Testis (tissue), 3 donors: ENCODE measurements around the gene ABCA4. TPM values are rescaled to one million over a fixed set of nuclear protein-coding genes. Genes with fewer than 3 reads are reported as not detected.

Experiments used
- DNase-seq: peaks from one replicate; pipeline ENCODE4 v3.0.0-alpha.2; 2019
- H3K27ac ChIP-seq, 2 donors: fragments of 200-600 bp; sonication (generic); one replicate each; pipeline ENCODE4 v1.5.1; 2019
- H3K27me3 ChIP-seq: fragments of 200-600 bp; sonication (generic); one replicate; pipeline ENCODE4 v1.5.1; 2019
- H3K36me3 ChIP-seq: fragments of 200-600 bp; sonication (generic); one replicate; pipeline ENCODE4 v1.5.1; 2017; ENCODE audit warnings: low read depth; ENCODE audit errors: missing control alignments
- H3K4me1 ChIP-seq: fragments of 200-600 bp; sonication (generic); one replicate; pipeline ENCODE4 v1.5.1; 2019
- H3K4me3 ChIP-seq, 2 donors: fragments of 200-600 bp; sonication (generic); one replicate each; pipeline ENCODE4 v1.5.1; 2017 to 2019
- H3K9me3 ChIP-seq: fragments of 200-600 bp; sonication (generic); one replicate; pipeline ENCODE4 v1.5.1; 2017
- POLR2A ChIP-seq: fragments of 450-650 bp; IDR thresholded peaks from one replicate; pipeline ENCODE4 v1.6.1; 2017; ENCODE audit warnings: antibody characterized with exemption, mild to moderate bottlenecking, moderate library complexity
- WGBS, 2 donors: methylation state at CpG; one replicate each; pipeline ENCODE4 v1.1.5; 2018; 5-methylcytosine and 5-hydroxymethylcytosine counted together
- intact Hi-C: fragments of 100-400 bp; cut with DNase I; formaldehyde crosslinking; loops from one replicate; pipeline ENCODE4 v1.15.1; 2023; ENCODE audit warnings: low total_unique reads
- polyA plus RNA-seq: library from polyadenylated mRNA; stranded (reverse); fragments of 350-450 nt; fragmentation: Illumina TruSeq; extraction: RNeasy Lipid Tissue Mini Kit (QIAGEN cat#74804); gene quantifications from one replicate; pipeline ENCODE4 v1.2.3, GENCODE V29; 2014; ENCODE audit warnings: low read depth, low replicate concordance; ENCODE audit not compliant: insufficient read depth
- total RNA-seq, 2 donors: library from RNA; depleted of rRNA; stranded (reverse); fragments of >200 nt; gene quantifications; one replicate each; pipeline ENCODE4 v1.2.3, GENCODE V29; 2016
- TF ChIP-seq, protein P1 (sequence below), 3 experiments: fragments of 450-650 bp in 2 of 3; fragments of 200-600 bp in 1 of 3; sonication (generic) in 1 of 3; IDR thresholded peaks; one replicate each; pipeline ENCODE4 v1.5.1; 2016 to 2019; ENCODE audit warnings: antibody characterized with exemption in 3 of 3, mild to moderate bottlenecking in 2 of 3, moderate library complexity in 1 of 3

ABCA4 gene
- total and polyA plus RNA-seq, 3 donors from 2014 or later, result 1.6 to 1.8 (median 1.8) TPM

DNA sequence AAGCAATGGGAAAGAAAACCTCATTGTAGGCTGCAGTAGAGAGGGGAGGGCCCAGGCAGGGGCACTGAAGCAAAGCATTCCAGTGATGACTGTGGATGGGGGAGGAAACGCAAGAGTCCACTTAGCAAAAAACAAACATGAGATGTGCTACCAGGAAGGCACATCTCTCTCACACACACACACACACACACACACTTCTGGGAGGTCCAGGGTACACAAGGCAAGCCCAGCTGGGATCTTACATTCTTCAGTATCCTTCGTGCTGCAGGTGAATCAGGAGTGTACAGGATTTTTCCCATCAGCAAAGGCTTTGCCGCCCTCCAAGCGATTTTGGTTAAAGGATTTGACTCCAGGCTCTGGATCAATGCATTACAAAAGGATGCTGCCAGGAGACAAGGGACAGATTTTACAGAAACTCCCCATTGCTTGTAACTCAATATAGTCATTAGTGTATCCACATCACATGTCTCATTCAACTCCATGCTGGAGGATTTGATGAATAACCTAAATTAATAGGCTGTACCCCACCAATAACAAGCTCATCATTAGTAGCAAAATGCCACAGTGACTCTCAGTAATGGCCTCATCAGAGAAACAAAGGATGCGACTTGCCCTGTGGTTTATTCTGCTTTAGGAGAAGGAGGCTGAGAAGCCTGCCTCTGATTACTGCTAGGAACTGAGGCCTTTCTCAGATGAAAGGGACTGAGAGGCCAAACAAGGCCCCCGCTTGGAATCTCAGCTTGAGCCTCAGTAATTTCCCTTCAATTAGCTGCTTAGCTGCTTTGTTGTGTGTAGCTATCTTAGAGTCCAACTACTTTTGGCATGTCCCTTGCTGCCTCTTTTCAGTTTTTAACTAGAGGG is 41.6 kb downstream of the ABCA4 start:
- DNase-seq, result no peak
- Histone ChIP-seq H3K9me3 (no peaks in the 10 kb centered on the region), H3K4me3 (no peak overlapping the region), H3K27me3 (no peaks in the 10 kb centered on the region), H3K36me3 (no peaks in the 10 kb centered on the region), H3K27ac (no peak overlapping the region), H3K4me1 (no peaks in the 10 kb centered on the region)
- TF ChIP-seq POLR2A, result no peak
- TF ChIP-seq, protein P1, sequence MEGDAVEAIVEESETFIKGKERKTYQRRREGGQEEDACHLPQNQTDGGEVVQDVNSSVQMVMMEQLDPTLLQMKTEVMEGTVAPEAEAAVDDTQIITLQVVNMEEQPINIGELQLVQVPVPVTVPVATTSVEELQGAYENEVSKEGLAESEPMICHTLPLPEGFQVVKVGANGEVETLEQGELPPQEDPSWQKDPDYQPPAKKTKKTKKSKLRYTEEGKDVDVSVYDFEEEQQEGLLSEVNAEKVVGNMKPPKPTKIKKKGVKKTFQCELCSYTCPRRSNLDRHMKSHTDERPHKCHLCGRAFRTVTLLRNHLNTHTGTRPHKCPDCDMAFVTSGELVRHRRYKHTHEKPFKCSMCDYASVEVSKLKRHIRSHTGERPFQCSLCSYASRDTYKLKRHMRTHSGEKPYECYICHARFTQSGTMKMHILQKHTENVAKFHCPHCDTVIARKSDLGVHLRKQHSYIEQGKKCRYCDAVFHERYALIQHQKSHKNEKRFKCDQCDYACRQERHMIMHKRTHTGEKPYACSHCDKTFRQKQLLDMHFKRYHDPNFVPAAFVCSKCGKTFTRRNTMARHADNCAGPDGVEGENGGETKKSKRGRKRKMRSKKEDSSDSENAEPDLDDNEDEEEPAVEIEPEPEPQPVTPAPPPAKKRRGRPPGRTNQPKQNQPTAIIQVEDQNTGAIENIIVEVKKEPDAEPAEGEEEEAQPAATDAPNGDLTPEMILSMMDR (IDR thresholded peaks at IDR 0.05), result no peak
- intact Hi-C loops, result no loop called here
- 83 to 87% methylated on average over 6 of the region's 6 CpGs for WGBS, 2 donors

DNA sequence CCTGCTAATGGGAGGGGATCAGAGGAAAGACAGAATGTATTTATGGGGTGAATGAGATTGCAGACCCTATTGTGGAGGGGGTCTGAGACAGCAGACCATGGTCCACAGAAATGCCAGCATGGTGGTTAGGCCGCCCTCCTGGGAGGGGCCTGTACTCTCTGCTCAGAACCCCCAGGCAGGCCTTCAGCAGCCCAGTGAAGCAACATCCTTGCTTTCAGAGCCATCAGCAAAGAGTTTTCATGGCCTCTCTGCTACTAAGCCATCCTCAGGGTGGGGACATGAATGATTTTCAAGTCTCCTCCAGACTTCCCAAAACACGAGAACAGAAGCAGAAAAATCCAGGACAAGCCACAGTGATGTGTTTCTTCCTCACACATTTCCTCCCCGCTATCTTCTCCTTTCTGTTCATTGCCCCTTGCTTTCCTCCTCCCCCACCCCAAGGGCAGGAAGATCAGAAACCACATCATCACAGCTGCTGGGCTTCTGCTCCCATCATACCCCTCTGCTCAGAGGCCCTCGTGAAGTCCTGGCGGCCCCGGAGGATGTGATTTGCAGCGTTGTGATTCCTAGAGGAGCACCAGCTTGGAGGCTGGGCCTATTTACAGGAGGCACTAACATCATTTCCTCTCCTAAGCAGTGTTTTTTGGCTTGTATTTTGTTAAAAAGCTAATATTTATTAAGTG is 48.0 kb downstream of the ABCA4 start:
- H3K4me1 ChIP-seq, result peaks cover 5% of the 10 kb centered on the region
- H3K27me3 ChIP-seq, result no peaks in the 10 kb centered on the region
- intact Hi-C loops, result no loop called here
- H3K36me3 ChIP-seq, result no peaks in the 10 kb centered on the region
- DNase-seq, result no peak
- no peak overlapping the region for H3K4me3 ChIP-seq
- no peak overlapping the region for H3K27ac ChIP-seq
- no peaks in the 10 kb centered on the region for H3K9me3 ChIP-seq
- 83 to 89% methylated on average over 6 to 7 of the region's 7 CpGs for WGBS, 2 donors
- TF ChIP-seq, protein P1 (IDR thresholded peaks at IDR 0.05), result no peak
- TF ChIP-seq POLR2A, result no peak

DNA sequence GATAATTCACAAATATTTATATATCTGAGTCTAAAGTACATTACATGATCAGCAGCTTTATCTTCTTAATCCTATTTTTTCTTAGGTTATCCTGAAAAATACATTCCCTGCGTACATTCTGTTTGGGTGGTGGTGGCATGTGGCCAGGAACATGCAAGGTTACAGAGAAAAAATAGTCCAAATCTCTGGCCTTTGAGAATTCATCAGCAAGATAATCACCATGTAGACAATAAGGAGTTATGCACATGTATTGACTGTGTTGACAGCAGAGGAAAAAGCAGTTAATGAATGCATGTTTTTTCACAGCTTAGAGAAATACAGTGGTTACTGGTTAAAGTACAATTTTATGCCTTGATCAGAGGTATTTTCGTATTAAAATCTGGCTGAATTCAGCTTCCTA is 49.0 kb downstream of the ABCA4 start:
- H3K9me3 ChIP-seq, result no peaks in the 10 kb centered on the region
- TF ChIP-seq, protein P1 (IDR thresholded peaks at IDR 0.05), result no peak
- no peak for TF ChIP-seq POLR2A
- H3K27ac ChIP-seq, result no peak overlapping the region
- no peak for DNase-seq
- no peaks in the 10 kb centered on the region for H3K27me3 ChIP-seq
- peaks cover 5% of the 10 kb centered on the region for H3K4me1 ChIP-seq
- no peaks in the 10 kb centered on the region for H3K36me3 ChIP-seq
- intact Hi-C loops, result no loop called here
- H3K4me3 ChIP-seq, result no peak overlapping the region
- WGBS, 2 donors, result 66 to 83% methylated on average over 2 of the region's 2 CpGs

DNA sequence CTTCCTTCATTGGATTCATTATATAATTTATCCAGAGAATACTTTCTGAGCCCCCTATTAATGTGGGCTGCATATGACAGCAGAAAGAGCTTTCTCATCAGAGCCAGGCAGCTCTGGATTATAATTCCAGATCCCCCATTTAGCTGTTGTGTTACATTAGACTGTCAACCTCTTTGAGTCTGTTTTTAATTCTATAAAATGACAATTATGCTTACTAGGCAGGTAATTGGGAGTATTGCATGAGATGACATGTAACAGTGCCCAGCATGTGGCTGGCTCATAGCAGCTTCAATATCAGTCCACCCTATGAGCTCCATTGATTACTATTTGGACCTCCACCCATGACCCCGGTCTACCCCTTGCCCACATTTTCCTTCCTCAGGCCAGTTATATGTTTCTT is 49.6 kb downstream of the ABCA4 start:
- Histone ChIP-seq H3K9me3 (no peaks in the 10 kb centered on the region), H3K4me3 (no peak overlapping the region), H3K27me3 (no peaks in the 10 kb centered on the region), H3K36me3 (no peaks in the 10 kb centered on the region), H3K27ac (no peak overlapping the region), H3K4me1 (peaks cover 5% of the 10 kb centered on the region)
- TF ChIP-seq, protein P1 (IDR thresholded peaks at IDR 0.05), result no peak
- no peak for TF ChIP-seq POLR2A
- intact Hi-C loops, result no loop called here
- no peak for DNase-seq
- WGBS, 2 donors, result 96 to 100% methylated on average over 1 of the region's 1 CpG
